H9 (cell line): Measurements from ENCODE around the gene SLAIN1. TPM values are rescaled to one million over a fixed set of nuclear protein-coding genes. Genes with fewer than 3 reads are reported as not detected.

ENCODE experiments used
- DNase-seq: peaks from one replicate; pipeline ENCODE4 v3.0.0-alpha.2; 2017
- H2AFZ ChIP-seq: one replicate; pipeline ENCODE4 v1.6.1; 2013; ENCODE audit warnings: mild to moderate bottlenecking, low read length, control low read depth, moderate library complexity
- H2AK5ac ChIP-seq: 2 replicates; pipeline ENCODE4 v1.6.1; 2013; ENCODE audit warnings: low read length, control low read depth, mixed read lengths; ENCODE audit not compliant: insufficient read length
- H2BK120ac ChIP-seq: one replicate; pipeline ENCODE4 v1.6.1; 2013; ENCODE audit warnings: low read depth, mild to moderate bottlenecking, low read length, control low read depth, inconsistent platforms; ENCODE audit not compliant: poor library complexity, severe bottlenecking
- H2BK12ac ChIP-seq: 2 replicates; pipeline ENCODE4 v1.6.1; 2013; ENCODE audit warnings: low read length, control low read depth, mixed read lengths, low read depth; ENCODE audit not compliant: insufficient read length
- H2BK15ac ChIP-seq: 2 replicates; pipeline ENCODE4 v1.6.1; 2013; ENCODE audit warnings: low read depth, low read length, control low read depth
- H2BK20ac ChIP-seq: one replicate; pipeline ENCODE4 v1.6.1; 2013; ENCODE audit warnings: low read depth, mild to moderate bottlenecking, low read length, control low read depth, inconsistent platforms; ENCODE audit not compliant: poor library complexity, severe bottlenecking
- H2BK5ac ChIP-seq: 2 replicates; pipeline ENCODE4 v1.6.1; 2013; ENCODE audit warnings: low read length, control low read depth, mixed read lengths; ENCODE audit not compliant: insufficient read length
- H3K14ac ChIP-seq: 2 replicates; pipeline ENCODE4 v1.6.1; 2013; ENCODE audit warnings: low read length, control low read depth; ENCODE audit not compliant: insufficient read depth
- H3K18ac ChIP-seq: 2 replicates; pipeline ENCODE4 v1.6.1; 2013; ENCODE audit warnings: low read depth, mild to moderate bottlenecking, mixed read lengths, low read length, control low read depth; ENCODE audit not compliant: insufficient read length
- H3K23ac ChIP-seq: 2 replicates; pipeline ENCODE4 v1.6.1; 2013; ENCODE audit warnings: low read length, control low read depth, mixed read lengths, low read depth; ENCODE audit not compliant: insufficient read length
- H3K23me2 ChIP-seq: 2 replicates; pipeline ENCODE4 v1.6.1; 2013; ENCODE audit warnings: low read depth, mild to moderate bottlenecking, mixed read lengths, low read length, control low read depth; ENCODE audit not compliant: insufficient read length, poor library complexity, severe bottlenecking
- H3K27ac ChIP-seq: 2 replicates; pipeline ENCODE4 v1.5.1; 2013; ENCODE audit warnings: low read length, control low read depth, mixed read lengths, low read depth; ENCODE audit not compliant: insufficient read length
- H3K27me3 ChIP-seq: 2 replicates; pipeline ENCODE4 v1.6.1; 2013; ENCODE audit warnings: low read length, control low read depth, inconsistent platforms; ENCODE audit not compliant: insufficient read depth
- H3K4ac ChIP-seq: 2 replicates; pipeline ENCODE4 v1.6.1; 2013; ENCODE audit warnings: low read depth, mild to moderate bottlenecking, control low read depth, inconsistent platforms, low read length, moderate library complexity
- H3K4me1 ChIP-seq: 2 replicates; pipeline ENCODE4 v1.6.1; 2013; ENCODE audit warnings: low read length, control low read depth, inconsistent platforms; ENCODE audit not compliant: insufficient read depth
- H3K4me2 ChIP-seq: 2 replicates; pipeline ENCODE4 v1.6.1; 2013; ENCODE audit warnings: low read length, control low read depth, mixed read lengths; ENCODE audit not compliant: insufficient read length, insufficient read depth
- H3K56ac ChIP-seq: 2 replicates; pipeline ENCODE4 v1.6.1; 2013; ENCODE audit warnings: low read depth, mild to moderate bottlenecking, mixed read lengths, low read length, control low read depth; ENCODE audit not compliant: insufficient read length
- H3K79me1 ChIP-seq: 2 replicates; pipeline ENCODE4 v1.6.1; 2013; ENCODE audit warnings: low read depth, mild to moderate bottlenecking, moderate library complexity, low read length, control low read depth, inconsistent platforms; ENCODE audit not compliant: insufficient read depth, poor library complexity, severe bottlenecking
- H3K79me2 ChIP-seq: 2 replicates; pipeline ENCODE4 v1.6.1; 2013; ENCODE audit warnings: low read length, control low read depth, inconsistent platforms; ENCODE audit not compliant: insufficient read depth
- H3K9ac ChIP-seq: 2 replicates; pipeline ENCODE4 v1.6.1; 2013; ENCODE audit warnings: low read length, control low read depth, mixed read lengths; ENCODE audit not compliant: insufficient read length; ENCODE audit errors: extremely low read depth
- H3K9me3 ChIP-seq: one replicate; pipeline ENCODE4 v1.6.1; 2013; ENCODE audit warnings: low read depth, low read length, inconsistent platforms; ENCODE audit not compliant: control insufficient read depth
- H3T11ph ChIP-seq: one replicate; pipeline ENCODE4 v1.6.1; 2013; ENCODE audit warnings: mild to moderate bottlenecking, low read length, control low read depth, inconsistent platforms
- H4K20me1 ChIP-seq: one replicate; pipeline ENCODE4 v1.6.1; 2013; ENCODE audit not compliant: control insufficient read depth, insufficient read length, insufficient read depth
- H4K5ac ChIP-seq: 2 replicates; pipeline ENCODE4 v1.6.1; 2013; ENCODE audit warnings: low read depth, mild to moderate bottlenecking, mixed read lengths, low read length, control low read depth; ENCODE audit not compliant: insufficient read length
- H4K8ac ChIP-seq: replicated peaks from 2 replicates; pipeline ENCODE4 v1.6.1; 2013; ENCODE audit warnings: low read length, control low read depth, mixed read lengths, low read depth; ENCODE audit not compliant: insufficient read length
- H4K91ac ChIP-seq: 2 replicates; pipeline ENCODE4 v1.6.1; 2013; ENCODE audit warnings: low read depth, mild to moderate bottlenecking, moderate library complexity, mixed read lengths, low read length, control low read depth; ENCODE audit not compliant: insufficient read length
- H3K27ac Mint-ChIP-seq, 3 experiments: 2 replicates in 2 of 3; 3 replicates in 1 of 3; pipeline ENCODE4 v1.8.0; 2020 to 2021; ENCODE audit warnings: mixed read lengths in 3 of 3, mild to moderate bottlenecking in 1 of 3, moderate library complexity in 1 of 3
- H3K27me3 Mint-ChIP-seq: 2 replicates; pipeline ENCODE4 v1.8.0; 2021; ENCODE audit warnings: low read depth, mild to moderate bottlenecking, moderate library complexity, mixed read lengths
- H3K36me3 Mint-ChIP-seq, 3 experiments: 2 replicates in 2 of 3; 3 replicates in 1 of 3; pipeline ENCODE4 v1.8.0; 2020 to 2021; ENCODE audit warnings: low read depth in 3 of 3, mixed read lengths in 3 of 3; ENCODE audit not compliant: insufficient read depth in 1 of 3
- H3K4me1 Mint-ChIP-seq, 2 experiments: 2 replicates each; pipeline ENCODE4 v1.8.0; 2020; ENCODE audit warnings: mixed read lengths in 2 of 2
- H3K4me3 Mint-ChIP-seq, 2 experiments: 2 replicates in 1 of 2; 3 replicates in 1 of 2; pipeline ENCODE4 v1.8.0; 2020 to 2021; ENCODE audit warnings: mild to moderate bottlenecking in 2 of 2, mixed read lengths in 2 of 2, moderate library complexity in 1 of 2
- H3K9me3 Mint-ChIP-seq, 2 experiments: 2 replicates in 1 of 2; 3 replicates in 1 of 2; pipeline ENCODE4 v1.8.0; 2020; ENCODE audit warnings: mild to moderate bottlenecking in 2 of 2, mixed read lengths in 2 of 2, moderate library complexity in 1 of 2
- WGBS: extraction: QIAGEN DNeasy Blood & Tissue Kit; methylation state at CpG from one replicate; pipeline ENCODE4 v1.1.7; 2013; ENCODE audit warnings: missing lambda C conversion rate, low lambda C conversion rate, mixed read lengths; ENCODE audit not compliant: insufficient read length; ENCODE audit errors: extremely low coverage; 5-methylcytosine and 5-hydroxymethylcytosine counted together
- total RNA-seq: library from RNA; stranded (reverse); gene quantifications from 2 replicates; pipeline ENCODE4 v1.2.1, GENCODE V29; 2021
- TF ChIP-seq, protein P1 (sequence below): fragments of 200-600 bp; sonication (generic); conservative IDR thresholded peaks from 3 replicates; pipeline ENCODE4 v1.8.0; 2021; ENCODE audit warnings: antibody characterized with exemption, mild to moderate bottlenecking

SLAIN1 gene
- total RNA-seq, 1 experiment from 2014 or later, result 23.2 TPM

GRCh38 chr13:77810878-77811277, 113.4 kb downstream of the SLAIN1 start:
- Histone ChIP-seq H2BK15ac (no peak overlapping the region), H3K23ac (no peak overlapping the region), H2BK12ac (no peak overlapping the region), H2AFZ (no peak overlapping the region), H2AK5ac (no peak overlapping the region), H3K4me2 (no peak overlapping the region), H2BK20ac (no peak overlapping the region), H3K4ac (no peak overlapping the region), H3K18ac (no peak overlapping the region), H4K91ac (no peak overlapping the region), H4K5ac (no peak overlapping the region), H3K4me1 (no peaks in the 10 kb centered on the region), H3K9me3 (no peaks in the 10 kb centered on the region), H3K9ac (no peak overlapping the region), H3K23me2 (no peaks in the 10 kb centered on the region), H3T11ph (no peak overlapping the region), H3K79me2 (no peaks in the 10 kb centered on the region), H3K56ac (no peak overlapping the region), H3K79me1 (no peaks in the 10 kb centered on the region), H4K20me1 (no peaks in the 10 kb centered on the region), H3K27ac (no peak overlapping the region), H2BK120ac (no peak overlapping the region), H3K27me3 (no peaks in the 10 kb centered on the region), H4K8ac (no peak overlapping the region), H3K14ac (no peak overlapping the region), H2BK5ac (no peak overlapping the region)
- Mint-ChIP-seq H3K9me3 (no peaks in the 10 kb centered on the region), H3K4me3 (no peak overlapping the region), H3K27ac (no peak overlapping the region), H3K27me3 (no peaks in the 10 kb centered on the region), H3K36me3 (peaks cover 0 to 2% (median 0%) of the 10 kb centered on the region in 3 experiments; a peak in 1 of 7 replicates), H3K4me1 (no peaks in the 10 kb centered on the region)
- WGBS, result no CpG with 5 or more reads among the region's 3 CpGs
- TF ChIP-seq, protein P1, sequence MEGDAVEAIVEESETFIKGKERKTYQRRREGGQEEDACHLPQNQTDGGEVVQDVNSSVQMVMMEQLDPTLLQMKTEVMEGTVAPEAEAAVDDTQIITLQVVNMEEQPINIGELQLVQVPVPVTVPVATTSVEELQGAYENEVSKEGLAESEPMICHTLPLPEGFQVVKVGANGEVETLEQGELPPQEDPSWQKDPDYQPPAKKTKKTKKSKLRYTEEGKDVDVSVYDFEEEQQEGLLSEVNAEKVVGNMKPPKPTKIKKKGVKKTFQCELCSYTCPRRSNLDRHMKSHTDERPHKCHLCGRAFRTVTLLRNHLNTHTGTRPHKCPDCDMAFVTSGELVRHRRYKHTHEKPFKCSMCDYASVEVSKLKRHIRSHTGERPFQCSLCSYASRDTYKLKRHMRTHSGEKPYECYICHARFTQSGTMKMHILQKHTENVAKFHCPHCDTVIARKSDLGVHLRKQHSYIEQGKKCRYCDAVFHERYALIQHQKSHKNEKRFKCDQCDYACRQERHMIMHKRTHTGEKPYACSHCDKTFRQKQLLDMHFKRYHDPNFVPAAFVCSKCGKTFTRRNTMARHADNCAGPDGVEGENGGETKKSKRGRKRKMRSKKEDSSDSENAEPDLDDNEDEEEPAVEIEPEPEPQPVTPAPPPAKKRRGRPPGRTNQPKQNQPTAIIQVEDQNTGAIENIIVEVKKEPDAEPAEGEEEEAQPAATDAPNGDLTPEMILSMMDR, result no peak
- no peak for DNase-seq
